Endometrial microvascular endothelial cells (primary cell): ENCODE data around the gene SCG5. TPM values are rescaled to one million over a fixed set of nuclear protein-coding genes. Genes with fewer than 3 reads are reported as not detected.
"Not testable (repeated sequence)": the region's sequence is repeated elsewhere in the genome, so short reads cannot be mapped to it uniquely, and the experiment has no call there.

Source experiments
- in situ Hi-C: cut with HindIII; loops from 2 replicates; pipeline ENCODE4 v1.10.0; 2017; ENCODE audit warnings: low sequenced_read_pairs, low pct_unique_long_range_greater_than_20kb; ENCODE audit errors: inconsistent ontology term
- total RNA-seq: library from RNA; depleted of rRNA; stranded (reverse); fragments of >200 nt; gene quantifications from one replicate; pipeline ENCODE4 v1.2.3, GENCODE V29; 2015; ENCODE audit errors: inconsistent ontology term

Gene SCG5, protein sequence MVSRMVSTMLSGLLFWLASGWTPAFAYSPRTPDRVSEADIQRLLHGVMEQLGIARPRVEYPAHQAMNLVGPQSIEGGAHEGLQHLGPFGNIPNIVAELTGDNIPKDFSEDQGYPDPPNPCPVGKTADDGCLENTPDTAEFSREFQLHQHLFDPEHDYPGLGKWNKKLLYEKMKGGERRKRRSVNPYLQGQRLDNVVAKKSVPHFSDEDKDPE
- 0.65 TPM for total RNA-seq

DNA sequence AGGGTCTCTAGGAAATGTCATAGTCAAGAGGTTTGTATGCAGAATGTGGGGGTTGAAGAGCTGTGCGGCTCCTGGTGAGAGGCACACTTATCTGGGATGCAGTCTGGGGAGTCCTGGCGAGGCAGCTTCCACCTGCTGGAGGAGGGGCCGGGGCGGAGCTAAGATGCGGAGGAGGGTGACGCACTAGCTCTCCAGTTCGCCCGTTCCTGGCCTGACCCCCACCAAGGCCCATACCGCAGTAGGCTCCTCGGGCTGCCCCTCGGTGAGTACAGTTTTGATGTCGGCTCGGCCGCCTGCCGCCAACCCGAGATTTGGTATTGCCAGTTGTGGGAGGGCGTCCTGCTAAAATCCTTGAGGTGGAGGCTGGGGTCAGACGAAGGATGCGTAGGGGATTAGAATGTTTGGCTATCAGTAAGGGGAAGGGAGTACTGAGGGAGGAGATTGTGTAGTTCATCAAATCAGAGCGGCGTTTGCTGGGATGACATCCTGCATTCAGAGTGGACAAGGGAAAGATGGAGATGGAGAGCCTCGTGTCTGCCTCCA, at the start of gene SCG5:
Gene SCG5, plus strand, starts transcription at position 194 of the 543 bp plus-strand sequence. CDS start 1,883 bp downstream, outside the sequence.
- in situ Hi-C loops, result no loop called here

DNA sequence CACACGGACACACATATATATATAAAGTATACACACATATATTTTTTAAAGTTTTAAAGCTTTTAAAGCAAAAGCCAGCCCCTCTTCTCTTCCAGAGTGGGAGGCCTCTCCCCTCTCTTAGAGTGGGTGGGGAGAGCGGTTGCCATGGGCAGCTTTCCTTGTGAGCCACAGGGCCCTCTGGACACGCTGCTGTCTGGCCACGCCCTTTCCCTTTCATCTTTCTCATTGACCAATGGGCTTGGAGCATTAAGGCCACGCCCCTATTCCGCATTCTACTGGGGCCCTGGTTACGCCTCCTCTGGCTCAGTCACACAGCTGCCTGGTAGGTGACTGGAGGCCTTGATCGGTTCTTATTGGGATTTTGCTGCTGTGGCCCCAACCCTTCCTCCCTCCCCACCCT, 48.4 kb upstream of the SCG5 start, which contains the start of gene GOLGA8N:
Gene GOLGA8N, plus strand, starts transcription at position 306 of the 400 bp plus-strand sequence.
- in situ Hi-C loops, result not testable (repeated sequence)

DNA sequence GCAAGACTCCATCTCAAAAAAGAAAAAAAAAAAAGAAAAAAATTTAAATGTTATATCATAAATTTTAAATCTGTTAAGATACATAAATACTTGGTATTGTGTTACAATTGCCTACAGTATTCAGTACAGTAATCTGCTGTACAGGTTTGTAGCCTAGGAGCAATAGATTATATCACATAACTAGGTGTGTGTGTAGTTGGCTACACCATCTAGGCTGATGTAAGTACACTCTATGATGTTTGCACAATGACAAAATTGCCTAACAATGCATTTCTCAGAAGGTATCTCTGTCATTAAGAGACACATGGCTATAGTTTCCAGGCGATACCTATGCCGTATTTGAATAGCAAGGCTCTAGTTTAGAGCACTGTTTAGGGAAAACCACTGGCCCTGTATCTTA, 32.0 kb upstream of the SCG5 start:
- in situ Hi-C loops, result not testable (repeated sequence)

DNA sequence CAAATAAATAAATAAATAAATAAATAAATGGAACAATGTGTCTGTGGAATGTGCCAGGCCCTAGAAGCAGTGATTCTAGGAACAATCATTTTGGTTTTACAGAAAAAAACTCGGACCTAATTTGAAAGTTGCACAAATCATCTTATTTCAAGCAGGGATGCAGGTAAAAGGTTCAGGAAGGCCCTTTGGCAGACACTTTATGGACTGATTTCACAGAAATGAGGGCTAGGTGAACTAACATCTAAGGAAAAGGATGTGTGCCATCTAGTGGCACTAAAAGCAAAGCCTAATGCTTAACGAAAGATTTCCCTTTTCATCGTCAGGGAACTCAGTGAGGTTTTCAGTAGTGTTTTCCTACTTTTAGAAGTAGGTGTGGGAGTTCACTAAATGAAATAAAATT, 30.8 kb upstream of the SCG5 start:
- in situ Hi-C loops, result not testable (repeated sequence)

DNA sequence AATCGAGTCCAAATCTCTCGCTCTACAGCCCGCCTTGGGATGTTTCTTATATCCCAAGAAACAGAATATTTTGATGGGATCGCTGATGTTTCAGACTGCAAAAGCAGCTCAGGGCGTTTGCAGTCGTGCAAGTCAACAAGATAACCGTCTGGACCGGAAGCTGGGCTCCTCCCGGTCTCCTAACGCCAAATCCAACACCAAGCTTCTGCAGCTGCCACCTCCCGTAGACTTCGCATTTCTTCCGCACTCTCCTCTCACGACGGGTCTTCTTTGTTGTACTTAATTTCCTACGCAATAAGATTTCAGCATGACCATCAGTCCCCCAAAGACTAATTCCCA, 26.8 kb upstream of the SCG5 start:
- in situ Hi-C loops, result not testable (repeated sequence)

DNA sequence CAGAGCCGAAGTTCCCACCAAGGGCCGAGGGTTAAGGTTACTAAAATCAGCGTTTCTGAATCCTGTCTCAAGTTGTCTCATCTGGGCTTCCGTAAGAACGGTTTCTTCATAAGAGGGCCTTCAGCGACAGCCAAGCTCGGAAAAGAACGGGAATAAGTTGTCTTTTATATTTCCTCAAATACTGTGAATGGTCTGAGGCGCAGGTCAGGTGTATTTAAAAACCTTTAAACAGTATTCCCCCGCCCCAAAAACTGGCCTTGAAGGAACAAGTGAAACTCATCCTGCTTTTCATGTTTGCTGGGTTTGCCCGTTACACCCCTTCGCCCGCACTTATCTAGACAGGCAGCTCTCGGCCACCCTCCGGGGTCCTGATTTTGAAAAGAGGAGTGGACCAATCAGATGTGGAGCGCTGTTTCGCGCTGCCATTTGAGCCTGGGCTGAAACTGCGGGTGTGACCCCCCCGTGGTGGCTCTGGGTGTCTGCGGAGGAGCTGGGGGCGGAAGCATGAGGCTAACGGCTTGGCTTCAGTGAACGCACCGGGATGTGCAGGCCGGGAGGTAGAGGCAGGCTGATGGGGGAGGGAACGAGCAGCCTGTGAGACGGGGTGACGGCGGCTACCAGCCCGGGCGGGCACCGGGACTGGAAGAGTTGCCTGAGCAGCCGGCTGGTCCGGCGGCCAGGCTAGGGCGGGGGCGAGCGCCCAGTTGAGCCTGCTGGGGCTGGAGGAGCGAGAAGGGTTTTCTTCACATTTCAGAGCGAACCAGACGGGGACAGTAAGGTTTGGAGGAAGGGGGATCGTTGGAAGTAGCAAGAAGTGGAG, 26.2 kb upstream of the SCG5 start, which contains the start of gene ARHGAP11A:
Gene ARHGAP11A, plus strand, starts transcription at position 454 of the 820 bp plus-strand sequence. CDS start 708 bp downstream, outside the sequence.
- in situ Hi-C loops, result not testable (repeated sequence)

DNA sequence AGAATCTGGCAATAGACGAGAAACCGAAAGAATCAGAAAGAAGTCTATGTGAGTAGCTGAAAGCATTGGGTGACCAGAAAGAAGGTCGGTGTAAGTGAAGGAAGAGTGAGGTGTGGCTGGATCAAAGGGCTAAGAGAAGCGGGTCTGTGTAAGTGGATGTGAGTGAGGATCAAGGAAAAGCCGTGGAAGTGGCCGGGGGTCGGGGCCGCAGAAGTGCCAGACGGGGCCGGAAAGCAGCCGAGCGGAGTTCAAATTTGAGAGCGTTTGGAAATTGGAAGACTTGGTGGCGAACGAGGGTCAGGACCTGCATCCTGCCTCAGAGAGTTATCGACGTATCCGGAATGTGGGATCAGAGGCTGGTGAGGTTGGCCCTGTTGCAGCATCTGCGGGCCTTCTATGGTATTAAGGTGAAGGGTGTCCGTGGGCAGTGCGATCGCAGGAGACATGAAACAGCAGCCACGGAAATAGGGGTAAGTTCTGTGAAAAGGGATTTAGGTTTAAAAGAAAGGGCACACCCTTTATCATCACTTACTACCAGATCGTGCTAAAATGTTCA, 25.6 kb upstream of the SCG5 start:
- in situ Hi-C loops, result not testable (repeated sequence)

DNA sequence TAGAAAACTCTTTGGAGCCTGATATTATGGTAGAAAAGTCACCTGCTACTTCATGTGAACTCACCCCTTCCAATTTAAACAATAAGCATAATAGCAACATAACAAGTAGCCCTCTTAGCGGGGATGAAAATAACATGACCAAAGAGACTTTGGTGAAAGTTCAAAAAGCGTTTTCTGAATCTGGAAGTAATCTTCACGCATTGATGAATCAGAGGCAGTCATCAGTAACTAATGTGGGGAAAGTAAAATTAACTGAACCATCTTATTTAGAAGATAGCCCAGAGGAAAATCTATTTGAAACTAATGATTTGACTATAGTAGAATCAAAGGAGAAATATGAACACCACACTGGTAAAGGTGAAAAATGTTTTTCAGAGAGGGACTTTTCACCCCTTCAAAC, 5.1 kb upstream of the SCG5 start:
- in situ Hi-C loops, result no loop called here

DNA sequence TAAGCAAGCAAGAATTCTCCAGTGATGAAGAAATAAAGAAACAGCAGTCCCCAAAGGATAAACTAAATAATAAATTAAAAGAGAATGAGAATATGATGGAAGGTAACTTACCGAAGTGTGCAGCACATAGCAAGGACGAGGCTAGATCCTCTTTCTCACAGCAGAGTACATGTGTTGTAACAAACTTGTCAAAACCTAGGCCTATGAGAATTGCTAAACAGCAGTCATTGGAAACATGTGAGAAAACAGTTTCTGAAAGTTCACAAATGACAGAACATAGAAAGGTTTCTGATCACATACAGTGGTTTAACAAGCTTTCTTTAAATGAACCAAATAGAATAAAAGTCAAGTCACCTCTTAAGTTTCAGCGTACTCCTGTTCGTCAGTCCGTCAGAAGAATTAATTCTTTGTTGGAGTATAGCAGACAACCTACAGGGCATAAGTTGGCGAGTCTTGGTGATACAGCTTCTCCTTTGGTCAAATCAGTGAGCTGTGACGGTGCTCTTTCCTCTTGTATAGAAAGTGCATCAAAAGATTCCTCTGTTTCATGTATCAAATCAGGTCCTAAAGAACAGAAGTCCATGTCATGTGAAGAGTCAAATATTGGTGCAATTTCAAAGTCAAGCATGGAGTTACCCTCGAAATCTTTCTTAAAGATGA, 4.5 kb upstream of the SCG5 start:
- in situ Hi-C loops, result no loop called here

DNA sequence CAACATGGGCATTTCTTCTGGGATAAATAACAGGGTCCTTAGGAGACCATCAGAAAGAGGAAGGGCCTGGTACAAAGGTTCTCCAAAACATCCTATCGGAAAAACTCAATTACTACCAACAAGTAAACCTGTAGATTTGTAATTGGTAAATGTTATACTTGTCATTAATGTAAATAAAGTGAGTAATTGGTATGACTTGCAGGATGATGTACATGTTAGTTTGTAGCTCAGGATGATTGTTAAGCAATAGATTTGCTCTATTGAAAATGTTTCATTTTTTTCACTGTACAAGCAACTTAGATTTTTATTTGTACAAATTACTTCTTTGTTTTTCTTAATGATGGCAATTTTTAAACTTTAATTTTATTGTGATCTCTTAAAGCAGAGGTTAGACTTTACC, 3.8 kb upstream of the SCG5 start:
- in situ Hi-C loops, result no loop called here

DNA sequence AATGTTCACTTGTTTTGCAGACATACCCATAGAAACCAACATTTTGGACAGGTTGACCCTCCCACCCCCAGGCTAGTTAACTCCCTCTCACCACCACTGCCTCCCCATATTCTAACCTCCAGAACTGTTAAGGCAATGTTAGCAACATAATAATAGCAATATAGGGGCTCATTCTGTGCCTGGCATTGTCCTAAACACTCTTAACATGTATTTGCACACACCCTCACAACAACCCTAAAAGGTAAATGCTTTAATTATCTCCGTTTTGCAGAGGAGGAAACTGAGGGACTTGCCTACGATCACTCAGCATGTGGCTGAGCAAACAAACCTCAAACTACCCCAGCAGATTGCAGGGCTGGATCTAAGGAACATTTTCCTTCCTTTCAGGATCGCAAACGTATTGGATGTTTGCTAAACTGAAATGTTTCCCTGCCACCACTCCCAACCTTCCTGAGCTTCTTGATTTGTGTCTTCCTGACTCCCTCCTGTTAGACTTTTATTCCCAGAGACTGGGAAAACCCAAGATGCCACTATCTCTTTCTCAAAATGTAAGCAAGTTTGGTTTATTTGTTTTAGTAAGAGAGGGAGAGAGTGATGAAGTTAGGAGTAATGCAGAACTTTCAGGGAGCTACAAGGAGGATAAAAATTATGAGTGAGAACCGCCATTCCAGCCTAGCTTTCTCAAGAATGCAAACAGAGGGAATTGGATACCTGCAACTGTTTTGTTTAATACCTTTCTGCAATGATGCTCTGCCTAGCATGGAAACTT, 1.3 kb downstream of the SCG5 start:
- in situ Hi-C loops, result no loop called here

DNA sequence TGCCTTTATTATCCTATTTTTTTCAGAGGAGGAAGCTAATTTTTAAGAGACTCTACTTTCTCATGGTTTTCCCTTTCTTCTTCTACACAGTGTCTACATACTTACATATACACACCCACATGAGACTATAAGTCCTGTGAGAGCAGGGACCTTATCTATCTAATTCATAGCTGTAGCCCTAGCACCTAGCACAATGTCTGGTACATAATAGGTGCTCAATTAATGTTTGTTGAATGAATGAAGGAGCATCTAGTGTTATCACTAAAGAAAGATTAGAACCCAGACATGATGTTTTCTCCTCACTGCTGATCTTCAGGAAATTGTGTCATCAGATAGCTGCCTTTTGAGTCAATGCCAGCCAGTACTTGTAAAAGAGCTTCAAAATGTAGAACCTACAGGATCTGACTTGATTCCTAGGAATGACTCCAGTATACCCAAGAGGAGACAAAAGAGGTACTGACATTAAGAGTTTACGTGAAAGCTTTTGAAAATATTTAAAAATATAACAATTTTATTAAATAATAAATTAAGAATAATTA, 2.5 kb downstream of the SCG5 start:
- in situ Hi-C loops, result no loop called here

DNA sequence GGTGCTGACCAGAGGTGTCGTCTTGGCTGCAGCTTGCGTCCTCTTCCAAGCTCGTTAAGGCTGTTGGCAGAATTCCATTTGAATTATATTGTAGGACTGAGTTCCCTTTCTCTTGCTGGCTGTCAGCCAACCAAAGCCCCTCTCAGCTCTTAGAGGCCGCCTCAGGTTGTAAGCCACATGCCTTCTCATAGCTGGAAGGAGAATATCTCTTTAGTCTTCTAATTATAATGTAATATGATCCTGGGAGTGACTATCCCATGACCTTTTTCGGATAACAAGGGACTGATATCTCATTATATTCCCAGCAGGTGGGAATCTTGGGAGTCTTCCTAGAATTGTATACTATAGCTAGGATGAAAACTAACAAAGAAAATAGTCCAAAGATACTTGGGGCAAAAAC, 4.8 kb downstream of the SCG5 start:
- in situ Hi-C loops, result no loop called here

DNA sequence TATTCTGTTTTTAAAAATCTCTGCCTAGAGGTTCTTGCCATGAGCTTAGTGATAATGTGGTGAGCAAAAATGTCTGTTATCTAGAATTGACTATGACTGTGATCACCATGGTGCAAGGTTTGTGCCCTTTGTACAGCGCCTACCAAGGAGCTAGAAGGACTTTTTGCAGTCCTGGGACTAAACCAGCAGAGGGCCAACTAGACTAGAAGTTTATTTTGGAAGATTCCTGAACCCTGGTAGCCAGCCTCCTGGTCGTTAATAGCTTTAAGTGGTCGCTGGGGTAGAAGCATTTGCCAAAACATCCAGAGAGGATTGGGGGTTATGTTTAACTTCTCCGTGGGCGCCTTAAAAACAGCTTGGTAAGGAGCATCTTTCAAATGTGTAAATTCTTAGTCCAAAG, 7.8 kb downstream of the SCG5 start:
- in situ Hi-C loops, result no loop called here

DNA sequence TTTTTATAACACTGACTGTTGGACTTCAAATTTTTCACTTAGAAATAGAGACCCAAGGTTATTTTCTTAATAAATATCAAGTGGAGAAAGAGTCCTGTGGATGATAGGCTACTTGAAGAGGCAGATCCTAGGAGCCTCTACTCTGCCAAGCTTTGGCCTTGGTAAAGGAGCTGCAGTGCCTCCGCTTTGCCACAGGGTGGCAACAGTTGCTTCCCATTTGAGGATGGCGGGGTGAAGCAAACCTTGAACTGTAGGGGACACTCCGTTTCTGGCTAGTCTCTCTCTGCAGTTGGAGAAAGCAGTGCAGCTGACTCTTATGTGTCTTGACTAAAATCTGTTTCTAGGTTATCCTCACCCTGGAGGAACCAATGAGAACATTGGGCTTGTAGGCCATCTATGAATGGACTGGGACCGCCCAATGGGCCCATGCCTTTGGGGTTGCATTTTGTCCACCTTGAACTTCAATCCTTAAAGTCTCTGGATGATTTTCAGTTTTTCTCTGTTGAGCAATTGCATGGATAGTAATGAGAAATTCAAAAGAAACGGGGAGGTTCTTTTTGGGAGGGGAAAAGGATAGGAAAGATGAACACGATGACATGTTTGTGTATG, 9.8 kb downstream of the SCG5 start:
- in situ Hi-C loops, result no loop called here

DNA sequence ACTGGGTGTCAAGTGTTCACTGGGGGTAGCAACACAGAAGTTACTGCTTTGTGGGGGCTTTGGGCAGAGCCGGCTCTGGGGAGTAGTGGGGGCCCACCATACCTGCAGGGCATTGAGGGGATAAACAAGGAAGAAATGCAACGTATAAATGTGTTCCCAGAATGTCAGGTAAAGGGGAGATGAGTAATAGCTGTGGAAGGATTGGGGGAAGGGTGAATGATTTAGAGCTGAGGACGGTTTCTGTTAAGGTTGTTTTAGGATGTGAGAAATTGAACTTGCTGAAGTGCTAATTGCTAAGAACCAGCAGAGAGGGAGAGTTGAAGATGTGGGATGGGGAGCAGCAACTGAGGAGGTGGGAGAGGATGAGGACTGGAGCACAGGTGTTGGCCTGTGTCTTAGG, 10.7 kb downstream of the SCG5 start:
- in situ Hi-C loops, result no loop called here

DNA sequence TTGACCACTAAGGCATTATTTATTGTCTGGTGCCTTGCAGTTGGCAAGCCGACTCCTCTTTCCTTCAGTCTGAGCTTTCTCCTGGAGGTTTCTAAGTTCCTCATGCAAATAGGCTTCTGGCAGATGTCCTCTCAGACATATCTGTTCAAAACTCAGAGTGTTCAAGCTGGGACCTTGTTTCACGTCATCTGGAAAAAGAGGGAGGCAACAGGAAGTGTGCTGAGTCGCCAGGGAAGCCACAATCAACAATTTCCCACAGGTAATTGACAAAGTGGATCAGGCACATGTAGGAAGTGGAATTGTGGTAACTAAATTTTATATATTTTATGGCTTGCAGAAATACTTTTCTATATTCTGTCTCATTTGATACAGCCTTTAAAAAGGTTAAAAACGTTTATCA, 14.6 kb downstream of the SCG5 start:
- in situ Hi-C loops, result no loop called here

DNA sequence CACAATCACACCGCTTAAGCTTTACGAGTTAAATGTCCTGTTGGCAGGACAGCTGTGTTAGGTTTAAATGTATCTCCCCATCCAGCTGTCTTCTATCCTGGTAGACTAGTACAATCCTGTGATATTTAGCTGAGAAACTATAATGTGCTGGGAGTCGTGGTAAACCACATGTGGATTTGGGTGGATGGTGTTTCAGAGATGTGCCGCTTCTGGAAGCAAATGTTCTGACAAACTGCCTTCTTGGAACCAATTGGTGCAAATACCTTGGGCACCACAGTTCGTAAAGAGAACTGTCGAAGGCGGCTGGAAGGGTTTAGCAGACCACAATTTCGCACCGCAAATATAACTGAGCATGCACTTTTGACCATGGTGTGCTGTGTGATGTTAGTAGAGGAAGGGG, 15.0 kb downstream of the SCG5 start:
- in situ Hi-C loops, result no loop called here
